ENCODE measurements around the gene TGIF1. TPM values are rescaled to one million over a fixed set of nuclear protein-coding genes. Genes with fewer than 3 reads are reported as not detected.

Gene TGIF1
- total RNA-seq, 2 donors from 2014 or later: 17.1 to 23.1 TPM

- intact Hi-C loops (cut with DNase I): no loop called here
- H3K4me3 ChIP-seq: no peak overlapping the region
- DNase-seq (no peak), ATAC-seq (no peak)
- no peaks in the 10 kb centered on the region for H3K9me3 ChIP-seq
- no peak overlapping the region for H3K27ac ChIP-seq
- no peaks in the 10 kb centered on the region for H3K36me3 ChIP-seq (replicated peaks in 1 of 2; ENCODE audit: insufficient read depth in 1 of 2, low read depth in 2 of 2)
- H3K27me3 ChIP-seq: no peaks in the 10 kb centered on the region
- H3K4me1 ChIP-seq: no peaks in the 10 kb centered on the region
- WGBS, 2 donors: 0 to 36% methylated on average over 1 of the region's 1 CpG
- TF ChIP-seq CTCF (IDR thresholded peaks at IDR 0.05) (no peak), POLR2A (IDR thresholded peaks at IDR 0.05) (no peak)
Observed at GRCh38 chr18:3491981-3492555, 42.1 kb downstream of the TGIF1 start.

- ATAC-seq (no peak), DNase-seq (no peak)
- no peak overlapping the region for H3K4me3 ChIP-seq
- no peaks in the 10 kb centered on the region for H3K27me3 ChIP-seq
- H3K4me1 ChIP-seq: no peaks in the 10 kb centered on the region
- WGBS, 2 donors: 79 to 87% methylated on average over 2 of the region's 2 CpGs
- no peaks in the 10 kb centered on the region for H3K36me3 ChIP-seq (replicated peaks in 1 of 2; ENCODE audit: insufficient read depth in 1 of 2, low read depth in 2 of 2)
- TF ChIP-seq POLR2A (IDR thresholded peaks at IDR 0.05) (no peak), CTCF (IDR thresholded peaks at IDR 0.05) (no peak)
- H3K9me3 ChIP-seq: no peaks in the 10 kb centered on the region
- intact Hi-C loops (cut with DNase I): no loop called here
- no peak overlapping the region for H3K27ac ChIP-seq
Observed at GRCh38 chr18:3492721-3493120, 42.7 kb downstream of the TGIF1 start.

GRCh38 chr18:3493501-3494244 is 43.7 kb downstream of the TGIF1 start:
- H3K4me3 ChIP-seq: no peak overlapping the region
- H3K27ac ChIP-seq: no peak overlapping the region
- no peak for DNase-seq
- ATAC-seq: no peak
- intact Hi-C loops (cut with DNase I): no loop called here
- no peaks in the 10 kb centered on the region for H3K27me3 ChIP-seq
- no peaks in the 10 kb centered on the region for H3K36me3 ChIP-seq (replicated peaks in 1 of 2; ENCODE audit: insufficient read depth in 1 of 2, low read depth in 2 of 2)
- TF ChIP-seq POLR2A (IDR thresholded peaks at IDR 0.05): no peak
- TF ChIP-seq CTCF (IDR thresholded peaks at IDR 0.05): no peak
- 70 to 76% methylated on average over 9 of the region's 9 CpGs for WGBS, 2 donors
- no peaks in the 10 kb centered on the region for H3K9me3 ChIP-seq
- no peaks in the 10 kb centered on the region for H3K4me1 ChIP-seq

GRCh38 chr18:3494245-3494526 is 44.2 kb downstream of the TGIF1 start:
- ATAC-seq: no peak
- intact Hi-C loops (cut with DNase I): no loop called here
- no peak overlapping the region for H3K27ac ChIP-seq

More at GRCh38 chr18:3494245-3494526, 44.2 kb downstream of the TGIF1 start:
- TF ChIP-seq CTCF (IDR thresholded peaks at IDR 0.05) (no peak), POLR2A (IDR thresholded peaks at IDR 0.05) (no peak)
- Histone ChIP-seq H3K36me3 (replicated peaks in 1 of 2; ENCODE audit: insufficient read depth in 1 of 2, low read depth in 2 of 2) (no peaks in the 10 kb centered on the region), H3K9me3 (no peaks in the 10 kb centered on the region), H3K4me1 (no peaks in the 10 kb centered on the region), H3K4me3 (no peak overlapping the region), H3K27me3 (no peaks in the 10 kb centered on the region)
- no peak for DNase-seq
- 62 to 66% methylated on average over 4 of the region's 4 CpGs for WGBS, 2 donors

Data from body of pancreas (tissue), 4 donors.